PC-9 (cell line): Measurements from ENCODE around the gene PTPRF. TPM values are rescaled to one million over a fixed set of nuclear protein-coding genes. Genes with fewer than 3 reads are reported as not detected.
A peak's percentile ranks its signal among the peaks of the same experiment; 100 is the strongest.

Experiments used
- BruUV-seq: library from RNA; stranded (reverse); fragments of 400-500 nt; replicated peaks from 2 replicates; lab custom pipeline; 2021; lab: Mats Ljungman, UMichigan
- CTCF ChIA-PET: fragments of 300-600 bp; sonication (Branson Sonifier 250); formaldehyde crosslinking; loops from one replicate; lab custom pipeline; 2022; ENCODE audit warnings: antibody characterized with exemption; lab: Charles Lee
- POLR2A ChIA-PET: fragments of 300-600 bp; sonication (Branson Sonifier 250); formaldehyde crosslinking; loops from one replicate; lab custom pipeline; 2022; ENCODE audit warnings: antibody characterized with exemption; ENCODE audit not compliant: unreplicated experiment; lab: Charles Lee
- DNase-seq, 2 experiments: peaks; one replicate each; pipeline versions ENCODE4 v3.0.0 to v3.0.0-alpha.2; 2015 to 2022; ENCODE audit warnings: mixed read lengths in 1 of 2
- H2AFZ ChIP-seq: fragments of 200-600 bp; sonication (generic); 2 replicates; pipeline ENCODE4 v1.8.1; 2017; ENCODE audit warnings: antibody characterized with exemption
- H3F3A ChIP-seq: fragments of 200-600 bp; sonication (generic); 2 replicates; pipeline ENCODE4 v1.8.1; 2017; ENCODE audit warnings: antibody characterized with exemption, mild to moderate bottlenecking, low read depth; ENCODE audit not compliant: insufficient read depth
- H3K27ac ChIP-seq: fragments of 200-600 bp; sonication (generic); 2 replicates; pipeline ENCODE4 v1.6.1; 2016; ENCODE audit warnings: mixed run types
- H3K27me3 ChIP-seq: fragments of 200-600 bp; sonication (generic); 2 replicates; pipeline ENCODE4 v1.6.1; 2016; ENCODE audit warnings: low read depth, mixed run types; ENCODE audit not compliant: insufficient read depth
- H3K36me3 ChIP-seq: fragments of 200-600 bp; sonication (generic); 2 replicates; pipeline ENCODE4 v1.6.1; 2016; ENCODE audit warnings: low read depth, mixed run types
- H3K4me1 ChIP-seq: fragments of 200-600 bp; sonication (generic); replicated peaks from 2 replicates; pipeline ENCODE4 v1.6.1; 2016; ENCODE audit warnings: mixed run types; ENCODE audit not compliant: insufficient read depth
- H3K4me2 ChIP-seq: fragments of 200-600 bp; sonication (generic); 2 replicates; pipeline ENCODE4 v1.6.1; 2017; ENCODE audit warnings: mixed run types
- H3K4me3 ChIP-seq: fragments of 200-600 bp; sonication (generic); 2 replicates; pipeline ENCODE4 v1.6.1; 2016; ENCODE audit warnings: mixed run types
- H3K79me2 ChIP-seq: fragments of 200-600 bp; sonication (generic); 2 replicates; pipeline ENCODE4 v1.6.1; 2017; ENCODE audit warnings: low read depth, mixed run types
- H3K9me2 ChIP-seq: fragments of 200-600 bp; sonication (generic); 2 replicates; pipeline ENCODE4 v1.8.1; 2017; ENCODE audit warnings: mild to moderate bottlenecking; ENCODE audit not compliant: insufficient read depth
- H3K9me3 ChIP-seq: fragments of 200-600 bp; sonication (generic); 2 replicates; pipeline ENCODE4 v1.8.1; 2016; ENCODE audit warnings: low read depth; ENCODE audit not compliant: insufficient read depth
- H4K20me1 ChIP-seq: fragments of 200-600 bp; sonication (generic); 2 replicates; pipeline ENCODE4 v1.8.1; 2017; ENCODE audit not compliant: insufficient read depth
- EZH2 ChIP-seq: fragments of 200-600 bp; sonication (generic); IDR thresholded peaks from 2 replicates; pipeline ENCODE4 v1.8.0; 2017; ENCODE audit warnings: antibody characterized with exemption, low read depth
- intact Hi-C: fragments of 100-400 bp; cut with micrococcal nuclease; formaldehyde crosslinking; loops from one replicate; pipeline ENCODE4 v1.10.0; 2022; ENCODE audit not compliant: unreplicated experiment
- total RNA-seq: library from RNA; stranded (reverse); gene quantifications from 2 replicates; pipeline ENCODE4 v1.2.3, GENCODE V29; 2021
- TF ChIP-seq, protein P1 (sequence below): fragments of 200-600 bp; sonication (generic); conservative IDR thresholded peaks from 2 replicates; pipeline ENCODE4 v1.6.1; 2017; ENCODE audit warnings: mixed run types, antibody characterized with exemption, mild to moderate bottlenecking, moderate library complexity

Gene PTPRF
- total RNA-seq, 1 experiment from 2014 or later, result 359 TPM

GRCh38 chr1:43587594-43587993 lies 56.9 kb downstream of the PTPRF start:
- POLR2A ChIA-PET, result no interaction called here
- Histone ChIP-seq H3K27ac (no peak overlapping the region), H3K27me3 (no peaks in the 10 kb centered on the region), H3K9me2 (no peaks in the 10 kb centered on the region), H3K4me1 (peaks cover 2% of the 10 kb centered on the region), H3K9me3 (no peaks in the 10 kb centered on the region), H4K20me1 (no peaks in the 10 kb centered on the region), H3K4me2 (no peak overlapping the region), H2AFZ (no peak overlapping the region), H3K79me2 (no peaks in the 10 kb centered on the region), H3K36me3 (peaks cover 3% of the 10 kb centered on the region; the same call in 1 of the 2 replicates), H3K4me3 (no peak overlapping the region), H3F3A (0 out of 2 replicates have a peak, but pooled peaks cover 5% of the 10 kb centered on the region)
- intact Hi-C loops, result no loop called here
- CTCF ChIA-PET, result no interaction called here
- no TSS peak for BruUV-seq
- peak in 1 of 2 experiments; percentile 17 for DNase-seq
- TF ChIP-seq, protein P1, sequence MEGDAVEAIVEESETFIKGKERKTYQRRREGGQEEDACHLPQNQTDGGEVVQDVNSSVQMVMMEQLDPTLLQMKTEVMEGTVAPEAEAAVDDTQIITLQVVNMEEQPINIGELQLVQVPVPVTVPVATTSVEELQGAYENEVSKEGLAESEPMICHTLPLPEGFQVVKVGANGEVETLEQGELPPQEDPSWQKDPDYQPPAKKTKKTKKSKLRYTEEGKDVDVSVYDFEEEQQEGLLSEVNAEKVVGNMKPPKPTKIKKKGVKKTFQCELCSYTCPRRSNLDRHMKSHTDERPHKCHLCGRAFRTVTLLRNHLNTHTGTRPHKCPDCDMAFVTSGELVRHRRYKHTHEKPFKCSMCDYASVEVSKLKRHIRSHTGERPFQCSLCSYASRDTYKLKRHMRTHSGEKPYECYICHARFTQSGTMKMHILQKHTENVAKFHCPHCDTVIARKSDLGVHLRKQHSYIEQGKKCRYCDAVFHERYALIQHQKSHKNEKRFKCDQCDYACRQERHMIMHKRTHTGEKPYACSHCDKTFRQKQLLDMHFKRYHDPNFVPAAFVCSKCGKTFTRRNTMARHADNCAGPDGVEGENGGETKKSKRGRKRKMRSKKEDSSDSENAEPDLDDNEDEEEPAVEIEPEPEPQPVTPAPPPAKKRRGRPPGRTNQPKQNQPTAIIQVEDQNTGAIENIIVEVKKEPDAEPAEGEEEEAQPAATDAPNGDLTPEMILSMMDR, result no peak
- no peak for TF ChIP-seq EZH2

- Histone ChIP-seq H3K27me3 (no peaks in the 10 kb centered on the region), H4K20me1 (no peaks in the 10 kb centered on the region), H3K4me2 (no peak overlapping the region), H3F3A (0 out of 2 replicates have a peak, but pooled peaks cover 5% of the 10 kb centered on the region), H3K27ac (no peak overlapping the region), H3K9me2 (no peaks in the 10 kb centered on the region), H3K4me3 (no peak overlapping the region), H2AFZ (no peak overlapping the region), H3K4me1 (no peaks in the 10 kb centered on the region), H3K79me2 (no peaks in the 10 kb centered on the region), H3K36me3 (peaks cover 3% of the 10 kb centered on the region; the same call in 1 of the 2 replicates), H3K9me3 (no peaks in the 10 kb centered on the region)
- ChIA-PET CTCF (no interaction called here), POLR2A (no interaction called here)
- intact Hi-C loops, result no loop called here
- BruUV-seq, result no TSS peak
- TF ChIP-seq, protein P1, result no peak
- TF ChIP-seq EZH2, result no peak
- DNase-seq, result peak in 1 of 2 experiments; percentile 10
Observed at GRCh38 chr1:43588592-43588991, 57.9 kb downstream of the PTPRF start.

DNA sequence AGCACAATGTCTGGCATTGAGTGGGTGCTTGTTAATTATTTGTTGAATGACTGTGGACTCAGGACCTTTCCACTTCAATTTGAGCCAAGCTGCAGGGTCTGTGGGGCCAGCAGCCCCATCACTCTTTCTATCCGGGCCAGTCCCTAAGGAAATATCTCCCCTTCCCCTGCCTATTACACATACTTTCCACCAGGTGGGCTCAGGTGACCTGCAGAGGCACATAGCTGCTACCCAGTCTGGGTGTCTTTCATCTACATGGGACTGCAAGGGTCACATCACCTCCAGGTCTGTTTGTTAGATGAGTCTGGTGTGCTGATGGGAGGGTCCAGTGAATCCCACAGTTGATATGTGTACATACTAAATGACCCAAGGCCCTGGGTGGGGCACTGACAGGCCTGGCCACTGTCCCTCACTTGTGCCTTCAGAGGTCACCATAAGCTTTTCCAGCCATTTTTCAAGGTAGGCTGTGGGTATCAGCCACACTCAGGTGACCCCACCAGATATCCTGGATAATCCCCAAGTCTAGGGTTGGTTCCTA lies 59.8 kb downstream of the PTPRF start:
- Histone ChIP-seq H3K4me1 (no peaks in the 10 kb centered on the region), H3K4me2 (no peak overlapping the region), H3K4me3 (no peak overlapping the region), H3K27me3 (no peaks in the 10 kb centered on the region), H4K20me1 (no peaks in the 10 kb centered on the region), H3K79me2 (no peaks in the 10 kb centered on the region), H3K9me2 (no peaks in the 10 kb centered on the region), H3K9me3 (no peaks in the 10 kb centered on the region), H3K27ac (no peak overlapping the region), H2AFZ (no peak overlapping the region), H3K36me3 (peaks cover 3% of the 10 kb centered on the region; the same call in 1 of the 2 replicates), H3F3A (no peaks in the 10 kb centered on the region)
- intact Hi-C loops, result no loop called here
- TF ChIP-seq, protein P1, result peak; percentile 43
- no peak for TF ChIP-seq EZH2
- ChIA-PET POLR2A (interaction anchor here (0.6 kb wide), 1 partner anchor 824 kb away, joined by 4 read pairs; no protein-coding TSS in a partner anchor), CTCF (no interaction called here)
- no TSS peak for BruUV-seq
- peak in 1 of 2 experiments; percentile 25 for DNase-seq
